ENCODE results near the gene TGM3.

GRCh38 chr20:2311329-2311728 is 15.5 kb downstream of the TGM3 start:
- TF ChIP-seq CTCF (IDR thresholded peaks at IDR 0.05) (no peak), POLR2A (IDR thresholded peaks at IDR 0.05) (no peak)
